ENCODE results near the gene F5.
"Not testable (repeated sequence)": the region's sequence is repeated elsewhere in the genome, so short reads cannot be mapped to it uniquely, and the experiment has no call there.

F5 gene

GRCh38 chr1:169523904-169524303 lies 62.4 kb downstream of the F5 start:
- DNase-seq, result no peak
- no peak for TF ChIP-seq GATA1 (IDR thresholded peaks at IDR 0.05; ENCODE audit: low read depth, low read length)
- TF ChIP-seq POLR2A (IDR thresholded peaks at IDR 0.05; ENCODE audit: low read length), result no peak

GRCh38 chr1:169521226-169521625 lies 65.1 kb downstream of the F5 start:
- no peak for TF ChIP-seq GATA1 (IDR thresholded peaks at IDR 0.05; ENCODE audit: low read depth, low read length)
- no peak for TF ChIP-seq POLR2A (IDR thresholded peaks at IDR 0.05; ENCODE audit: low read length)
- no peak for DNase-seq

GRCh38 chr1:169517558-169518186 lies 68.6 kb downstream of the F5 start:
- DNase-seq, result no peak
- no peak for TF ChIP-seq POLR2A (IDR thresholded peaks at IDR 0.05; ENCODE audit: low read length)
- TF ChIP-seq GATA1 (IDR thresholded peaks at IDR 0.05; ENCODE audit: low read depth, low read length), result no peak

- DNase-seq, result no peak
- no peak for TF ChIP-seq GATA1 (IDR thresholded peaks at IDR 0.05; ENCODE audit: low read depth, low read length)
- TF ChIP-seq POLR2A (IDR thresholded peaks at IDR 0.05; ENCODE audit: low read length), result no peak
Measured at GRCh38 chr1:169515641-169516040, 70.6 kb downstream of the F5 start.

GRCh38 chr1:169514566-169515270 lies 71.6 kb downstream of the F5 start:
- no peak for DNase-seq
- no peak for TF ChIP-seq GATA1 (IDR thresholded peaks at IDR 0.05; ENCODE audit: low read depth, low read length)
- no peak for TF ChIP-seq POLR2A (IDR thresholded peaks at IDR 0.05; ENCODE audit: low read length)

GRCh38 chr1:169513208-169513607 lies 73.1 kb downstream of the F5 start:
- no peak for DNase-seq

GRCh38 chr1:169511316-169512005 lies 74.8 kb downstream of the F5 start:
- TF ChIP-seq POLR2A (IDR thresholded peaks at IDR 0.05; ENCODE audit: low read length) (no peak), GATA1 (IDR thresholded peaks at IDR 0.05; ENCODE audit: low read depth, low read length) (no peak)
- DNase-seq, result no peak

More at GRCh38 chr1:169513208-169513607, 73.1 kb downstream of the F5 start:
- TF ChIP-seq GATA1 (IDR thresholded peaks at IDR 0.05; ENCODE audit: low read depth, low read length), result no peak
- no peak for TF ChIP-seq POLR2A (IDR thresholded peaks at IDR 0.05; ENCODE audit: low read length)

GRCh38 chr1:169510060-169510459 lies 76.2 kb downstream of the F5 start:
- no peak for TF ChIP-seq GATA1 (IDR thresholded peaks at IDR 0.05; ENCODE audit: low read depth, low read length)
- no peak for TF ChIP-seq POLR2A (IDR thresholded peaks at IDR 0.05; ENCODE audit: low read length)
- DNase-seq, result no peak

- peak; percentile 12 to 16 for DNase-seq
- TF ChIP-seq POLR2A (IDR thresholded peaks at IDR 0.05; ENCODE audit: low read length) (no peak), GATA1 (IDR thresholded peaks at IDR 0.05; ENCODE audit: low read depth, low read length) (no peak)
Measured at GRCh38 chr1:169509354-169509753, 76.9 kb downstream of the F5 start.

- peak; percentile 18 to 23 for DNase-seq
- TF ChIP-seq POLR2A (IDR thresholded peaks at IDR 0.05; ENCODE audit: low read length) (no peak), GATA1 (IDR thresholded peaks at IDR 0.05; ENCODE audit: low read depth, low read length) (no peak)
Measured at GRCh38 chr1:169508432-169509338, 77.6 kb downstream of the F5 start.

- TF ChIP-seq POLR2A (IDR thresholded peaks at IDR 0.05; ENCODE audit: low read length), result no peak
- no peak for TF ChIP-seq GATA1 (IDR thresholded peaks at IDR 0.05; ENCODE audit: low read depth, low read length)
- no peak for DNase-seq
Measured at GRCh38 chr1:169507413-169507812, 78.9 kb downstream of the F5 start.

- DNase-seq, result not testable (repeated sequence)
Measured at GRCh38 chr1:169503601-169504000, 82.7 kb downstream of the F5 start.

- DNase-seq, result no peak
- TF ChIP-seq GATA1 (IDR thresholded peaks at IDR 0.05; ENCODE audit: low read depth, low read length) (no peak), POLR2A (IDR thresholded peaks at IDR 0.05; ENCODE audit: low read length) (no peak)
Measured at GRCh38 chr1:169499807-169500206, 86.5 kb downstream of the F5 start.

GRCh38 chr1:169497317-169497716 lies 89.0 kb downstream of the F5 start:
- no peak for DNase-seq
- TF ChIP-seq GATA1 (IDR thresholded peaks at IDR 0.05; ENCODE audit: low read depth, low read length), result no peak
- no peak for TF ChIP-seq POLR2A (IDR thresholded peaks at IDR 0.05; ENCODE audit: low read length)
